Measurements from ENCODE around the gene GALNT10.

GRCh38 chr5:154410786-154411185, 220.3 kb downstream of the GALNT10 start:
- TF ChIP-seq EZH2 (IDR thresholded peaks at IDR 0.05; ENCODE audit: low read length): no peak
- TF ChIP-seq, protein P1, sequence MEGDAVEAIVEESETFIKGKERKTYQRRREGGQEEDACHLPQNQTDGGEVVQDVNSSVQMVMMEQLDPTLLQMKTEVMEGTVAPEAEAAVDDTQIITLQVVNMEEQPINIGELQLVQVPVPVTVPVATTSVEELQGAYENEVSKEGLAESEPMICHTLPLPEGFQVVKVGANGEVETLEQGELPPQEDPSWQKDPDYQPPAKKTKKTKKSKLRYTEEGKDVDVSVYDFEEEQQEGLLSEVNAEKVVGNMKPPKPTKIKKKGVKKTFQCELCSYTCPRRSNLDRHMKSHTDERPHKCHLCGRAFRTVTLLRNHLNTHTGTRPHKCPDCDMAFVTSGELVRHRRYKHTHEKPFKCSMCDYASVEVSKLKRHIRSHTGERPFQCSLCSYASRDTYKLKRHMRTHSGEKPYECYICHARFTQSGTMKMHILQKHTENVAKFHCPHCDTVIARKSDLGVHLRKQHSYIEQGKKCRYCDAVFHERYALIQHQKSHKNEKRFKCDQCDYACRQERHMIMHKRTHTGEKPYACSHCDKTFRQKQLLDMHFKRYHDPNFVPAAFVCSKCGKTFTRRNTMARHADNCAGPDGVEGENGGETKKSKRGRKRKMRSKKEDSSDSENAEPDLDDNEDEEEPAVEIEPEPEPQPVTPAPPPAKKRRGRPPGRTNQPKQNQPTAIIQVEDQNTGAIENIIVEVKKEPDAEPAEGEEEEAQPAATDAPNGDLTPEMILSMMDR (optimal IDR thresholded peaks at IDR 0.05 in 1 of 3, IDR thresholded peaks at IDR 0.05 in 1 of 3, conservative IDR thresholded peaks at IDR 0.05 in 1 of 3; ENCODE audit: extremely low read depth in 1 of 3, insufficient read depth in 2 of 3, low read length in 3 of 3): no peak

Data from keratinocyte (primary cell).